Spleen (tissue), 11 donors: Measurements from ENCODE around the gene SH3RF3. TPM values are rescaled to one million over a fixed set of nuclear protein-coding genes. Genes with fewer than 3 reads are reported as not detected.

Experiments
- DNase-seq: peaks from one replicate; pipeline ENCODE4 v3.0.0-alpha.2; 2020
- H3K27ac ChIP-seq, 8 donors: fragments of 200-600 bp; sonication (generic) in 7 of 8; 1 replicate in 4 of 8; 2 replicates in 4 of 8; pipeline versions ENCODE4 v1.5.0 to v1.8.0; 2016 to 2021; ENCODE audit warnings: inconsistent platforms in 4 of 8, mild to moderate bottlenecking in 4 of 8, moderate library complexity in 1 of 8
- H3K27me3 ChIP-seq, 7 donors: fragments of 200-600 bp; sonication (generic) in 6 of 7; replicated peaks in 1 of 7; 1 replicate in 4 of 7; 2 replicates in 3 of 7; pipeline versions ENCODE4 v1.5.0 to v1.8.0; 2016 to 2021; ENCODE audit warnings: inconsistent platforms in 3 of 7, mild to moderate bottlenecking in 1 of 7
- H3K36me3 ChIP-seq, 6 donors: fragments of 200-600 bp; sonication (generic) in 5 of 6; 1 replicate in 4 of 6; 2 replicates in 2 of 6; pipeline versions ENCODE4 v1.5.0 to v1.8.0; 2016 to 2021; ENCODE audit warnings: inconsistent platforms in 2 of 6
- H3K4me1 ChIP-seq, 6 donors: fragments of 200-600 bp; sonication (generic) in 5 of 6; 1 replicate in 3 of 6; 2 replicates in 3 of 6; pipeline versions ENCODE4 v1.5.0 to v1.8.0; 2016 to 2021; ENCODE audit warnings: inconsistent platforms in 3 of 6
- H3K4me3 ChIP-seq, 8 donors: fragments of 200-600 bp; sonication (generic) in 7 of 8; 1 replicate in 4 of 8; 2 replicates in 4 of 8; pipeline versions ENCODE4 v1.5.0 to v1.8.0; 2016 to 2021; ENCODE audit warnings: inconsistent platforms in 4 of 8, mild to moderate bottlenecking in 4 of 8, moderate library complexity in 2 of 8
- H3K9me3 ChIP-seq, 8 donors: fragments of 200-600 bp; sonication (generic) in 7 of 8; 1 replicate in 4 of 8; 2 replicates in 4 of 8; pipeline versions ENCODE4 v1.5.0 to v1.8.0; 2016 to 2021; ENCODE audit warnings: inconsistent platforms in 4 of 8
- POLR2A ChIP-seq, 3 donors: fragments of 450-650 bp; IDR thresholded peaks; one replicate each; pipeline ENCODE4 v1.5.1; 2017; ENCODE audit warnings: antibody characterized with exemption in 3 of 3, mild to moderate bottlenecking in 1 of 3
- POLR2AphosphoS5 ChIP-seq, 3 donors: sonication (generic); formaldehyde crosslinking; IDR thresholded peaks; one replicate each; pipeline ENCODE4 v1.5.1; 2017; ENCODE audit warnings: antibody characterized with exemption in 3 of 3
- WGBS, 5 donors: extraction: QIAGEN DNeasy Blood & Tissue Kit in 3 of 5; methylation state at CpG; one replicate each; pipeline versions ENCODE4 v1.1.5 to v1.1.7; 2013 to 2018; 5-methylcytosine and 5-hydroxymethylcytosine counted together
- intact Hi-C: fragments of 100-400 bp; cut with DNase I; formaldehyde crosslinking; loops from one replicate; pipeline ENCODE4 v1.15.0; 2023; ENCODE audit warnings: low total_unique reads
- polyA plus RNA-seq, 3 donors: library from polyadenylated mRNA; stranded (reverse); fragments of 200-250 nt; gene quantifications; one replicate each; pipeline ENCODE4 v1.2.1, GENCODE V29; 2013
- total RNA-seq, 7 donors: library from RNA; depleted of rRNA in 3 of 7; stranded (reverse); fragments of >200 nt in 3 of 7; fragmentation: NEBNext Ultra II Directional in 4 of 7; extraction: Animal tissue kit (Norgen Biotek cat#: 25700) in 4 of 7; gene quantifications; one replicate each; pipeline versions ENCODE4 v1.1.0 to v1.2.1, GENCODE V29; 2016 to 2021
- TF ChIP-seq, protein P1 (sequence below), 11 experiments: fragments of 200-600 bp in 7 of 11; fragments of 450-650 bp in 4 of 11; sonication (generic) in 4 of 11; IDR thresholded peaks in 8 of 11; conservative IDR thresholded peaks in 3 of 11; 1 replicate in 7 of 11; 2 replicates in 4 of 11; pipeline versions ENCODE4 v1.4.0 to v1.8.0; 2016 to 2021; ENCODE audit warnings: antibody characterized with exemption in 11 of 11, inconsistent platforms in 4 of 11, mild to moderate bottlenecking in 1 of 11
- donor health status: healthy with polysubstance abuse.
- donor health status: DM: no; HTN: no; CAD: no; lungs with moderate emphysema.
- donor health status: DM: no; HTN: no; CAD: no.
- donor health status: Bipolar disorder and iron deficiency.
- donor health status: healthy.
- donor health status: DM: no; HTN: no; CAD: no.
- donor health status: DM: yes; HTN: yes; CAD: no.

SH3RF3 gene
- total and polyA plus RNA-seq, 10 donors: 1.3 to 7.6 (median 4.7) TPM

DNA sequence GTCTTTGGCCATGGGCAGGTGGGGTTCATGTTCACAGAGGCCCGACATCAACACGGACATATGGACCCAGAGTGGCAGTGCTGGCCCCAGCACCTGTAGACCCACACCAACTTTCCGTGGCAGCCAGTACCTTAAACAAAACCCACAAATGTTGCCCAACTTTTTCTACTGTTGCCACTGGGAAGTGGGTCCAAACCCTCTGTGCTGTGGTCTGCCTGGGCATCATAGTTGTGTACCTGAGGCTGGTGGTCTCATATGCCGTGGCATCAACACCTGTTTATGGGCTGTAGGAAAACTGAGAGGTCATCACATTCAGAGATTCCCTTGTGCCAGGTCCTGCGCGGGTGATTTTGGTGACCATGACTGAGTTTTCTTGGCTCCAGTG is 79.9 kb downstream of the SH3RF3 start:
- no peak overlapping the region for H3K4me3 ChIP-seq
- peaks cover 0 to 21% (median 0%) of the 10 kb centered on the region in 7 donors for H3K27me3 ChIP-seq
- WGBS, 5 donors: 63 to 100% (median 85%) methylated on average over 1 to 6 of the region's 6 CpGs
- H3K9me3 ChIP-seq: no peaks in the 10 kb centered on the region
- no peak overlapping the region for H3K27ac ChIP-seq
- H3K36me3 ChIP-seq: no peaks in the 10 kb centered on the region
- peaks cover 4 to 50% (median 19%) of the 10 kb centered on the region in 6 donors for H3K4me1 ChIP-seq
- TF ChIP-seq, protein P1, sequence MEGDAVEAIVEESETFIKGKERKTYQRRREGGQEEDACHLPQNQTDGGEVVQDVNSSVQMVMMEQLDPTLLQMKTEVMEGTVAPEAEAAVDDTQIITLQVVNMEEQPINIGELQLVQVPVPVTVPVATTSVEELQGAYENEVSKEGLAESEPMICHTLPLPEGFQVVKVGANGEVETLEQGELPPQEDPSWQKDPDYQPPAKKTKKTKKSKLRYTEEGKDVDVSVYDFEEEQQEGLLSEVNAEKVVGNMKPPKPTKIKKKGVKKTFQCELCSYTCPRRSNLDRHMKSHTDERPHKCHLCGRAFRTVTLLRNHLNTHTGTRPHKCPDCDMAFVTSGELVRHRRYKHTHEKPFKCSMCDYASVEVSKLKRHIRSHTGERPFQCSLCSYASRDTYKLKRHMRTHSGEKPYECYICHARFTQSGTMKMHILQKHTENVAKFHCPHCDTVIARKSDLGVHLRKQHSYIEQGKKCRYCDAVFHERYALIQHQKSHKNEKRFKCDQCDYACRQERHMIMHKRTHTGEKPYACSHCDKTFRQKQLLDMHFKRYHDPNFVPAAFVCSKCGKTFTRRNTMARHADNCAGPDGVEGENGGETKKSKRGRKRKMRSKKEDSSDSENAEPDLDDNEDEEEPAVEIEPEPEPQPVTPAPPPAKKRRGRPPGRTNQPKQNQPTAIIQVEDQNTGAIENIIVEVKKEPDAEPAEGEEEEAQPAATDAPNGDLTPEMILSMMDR (IDR thresholded peaks at IDR 0.05 in 8 of 11, conservative IDR thresholded peaks at IDR 0.05 in 3 of 11): no peak
- TF ChIP-seq POLR2AphosphoS5 (IDR thresholded peaks at IDR 0.05) (no peak), POLR2A (IDR thresholded peaks at IDR 0.05) (no peak)
- DNase-seq: no peak
- intact Hi-C loops: no loop called here

DNA sequence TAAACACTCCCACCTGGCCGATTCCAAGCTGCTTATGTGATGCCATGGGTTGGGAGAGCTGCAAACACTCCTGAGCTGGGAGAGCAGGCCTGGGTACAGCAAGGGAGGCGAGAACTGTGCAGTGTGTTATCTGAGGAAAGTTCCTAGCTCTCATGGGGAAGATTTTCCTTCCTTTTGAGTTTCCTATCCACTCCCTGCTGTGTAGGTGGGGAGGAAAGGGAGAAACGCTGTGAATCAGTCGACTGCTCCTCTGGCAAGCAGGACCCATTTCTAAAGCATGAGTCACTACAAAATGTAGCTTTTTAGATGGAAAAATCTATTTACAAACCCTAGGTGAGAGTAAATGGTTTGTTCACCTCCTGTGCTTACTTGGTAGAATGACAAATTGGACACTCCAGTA is 80.4 kb downstream of the SH3RF3 start:
- no peak overlapping the region for H3K4me3 ChIP-seq
- no peak for DNase-seq
- TF ChIP-seq POLR2AphosphoS5 (IDR thresholded peaks at IDR 0.05) (no peak), POLR2A (IDR thresholded peaks at IDR 0.05) (no peak)
- TF ChIP-seq, protein P1 (IDR thresholded peaks at IDR 0.05 in 8 of 11, conservative IDR thresholded peaks at IDR 0.05 in 3 of 11): no peak
- H3K4me1 ChIP-seq: peaks cover 8 to 55% (median 24%) of the 10 kb centered on the region in 6 donors
- intact Hi-C loops: no loop called here
- 58 to 87% (median 73%) methylated on average over 4 of the region's 4 CpGs for WGBS, 5 donors
- H3K9me3 ChIP-seq: no peaks in the 10 kb centered on the region
- H3K36me3 ChIP-seq: no peaks in the 10 kb centered on the region
- no peak overlapping the region for H3K27ac ChIP-seq
- H3K27me3 ChIP-seq: peaks cover 0 to 26% (median 0%) of the 10 kb centered on the region in 7 donors

DNA sequence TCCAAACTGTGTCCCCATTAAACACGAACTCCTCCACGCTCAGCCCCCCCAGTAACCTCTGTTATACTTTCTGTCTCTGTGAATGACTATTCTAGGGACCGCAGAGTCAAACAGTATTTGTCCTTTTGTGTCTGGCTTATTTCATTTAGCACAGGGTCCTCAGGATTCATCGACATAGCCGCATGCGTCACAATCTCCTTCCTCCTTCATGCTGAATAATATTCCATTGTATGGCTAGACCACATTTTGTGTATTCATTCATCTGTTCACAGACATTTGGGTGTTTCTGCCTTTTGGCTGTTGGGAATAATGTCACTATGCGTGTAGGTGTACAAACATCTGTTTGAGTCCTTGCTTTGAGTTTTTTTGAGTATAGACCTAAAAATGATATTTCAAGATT is 80.9 kb downstream of the SH3RF3 start:
- Histone ChIP-seq H3K9me3 (no peaks in the 10 kb centered on the region), H3K4me1 (peaks cover 14 to 60% (median 29%) of the 10 kb centered on the region in 6 donors), H3K4me3 (no peak overlapping the region), H3K27me3 (peaks cover 0 to 31% (median 0%) of the 10 kb centered on the region in 7 donors), H3K36me3 (no peaks in the 10 kb centered on the region), H3K27ac (no peak overlapping the region)
- no peak for DNase-seq
- TF ChIP-seq POLR2A (IDR thresholded peaks at IDR 0.05): no peak
- no peak for TF ChIP-seq POLR2AphosphoS5 (IDR thresholded peaks at IDR 0.05)
- TF ChIP-seq, protein P1 (IDR thresholded peaks at IDR 0.05 in 8 of 11, conservative IDR thresholded peaks at IDR 0.05 in 3 of 11): no peak
- intact Hi-C loops: no loop called here
- 86 to 94% (median 91%) methylated on average over 7 of the region's 7 CpGs for WGBS, 5 donors

DNA sequence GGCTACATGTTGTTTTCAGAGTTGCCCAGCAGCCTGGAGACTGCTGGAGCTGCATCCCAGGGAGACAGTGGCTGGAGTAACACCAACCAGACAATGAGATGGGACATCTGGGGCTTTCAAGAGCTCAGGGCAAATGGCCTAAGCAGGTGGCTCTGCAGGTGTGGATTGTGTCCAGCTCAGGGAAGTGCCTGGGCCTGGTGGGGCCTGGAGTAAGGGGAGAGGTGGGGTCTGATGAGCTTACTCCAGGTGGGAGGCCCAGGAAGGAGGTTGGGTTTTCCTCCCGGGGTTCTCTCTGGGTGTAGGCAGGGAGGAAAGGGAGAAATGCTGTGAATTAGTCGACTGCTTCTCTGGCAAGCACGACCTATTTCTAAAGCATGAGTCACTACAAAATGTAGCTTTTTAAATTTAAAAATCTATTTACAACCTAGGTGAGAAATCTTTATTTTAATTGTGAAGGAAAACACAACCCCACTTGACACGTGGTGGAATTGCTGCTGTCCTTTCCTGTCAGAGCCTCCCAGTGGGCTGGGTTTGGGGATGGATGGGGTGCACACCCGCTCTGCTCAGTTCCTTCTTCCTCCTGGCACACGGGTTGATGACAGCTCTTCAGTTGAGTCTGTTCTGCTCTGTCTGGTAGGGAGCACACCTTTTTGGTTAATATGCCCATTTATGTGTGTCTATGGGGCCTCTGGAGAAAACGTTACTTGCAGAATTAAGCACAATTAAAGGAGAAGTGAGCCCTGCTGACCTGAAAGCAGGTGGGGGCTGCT is 81.6 kb downstream of the SH3RF3 start:
- no peak overlapping the region for H3K27ac ChIP-seq
- DNase-seq: no peak
- no peaks in the 10 kb centered on the region for H3K36me3 ChIP-seq
- peaks cover 0 to 38% (median 0%) of the 10 kb centered on the region in 7 donors for H3K27me3 ChIP-seq
- 37 to 52% (median 39%) methylated on average over 7 of the region's 7 CpGs for WGBS, 5 donors
- no peak overlapping the region for H3K4me3 ChIP-seq
- intact Hi-C loops: no loop called here
- TF ChIP-seq POLR2AphosphoS5 (IDR thresholded peaks at IDR 0.05): no peak
- no peak for TF ChIP-seq POLR2A (IDR thresholded peaks at IDR 0.05)
- TF ChIP-seq, protein P1 (IDR thresholded peaks at IDR 0.05 in 8 of 11, conservative IDR thresholded peaks at IDR 0.05 in 3 of 11): no peak
- H3K4me1 ChIP-seq: peaks cover 15 to 67% (median 35%) of the 10 kb centered on the region in 6 donors
- H3K9me3 ChIP-seq: no peaks in the 10 kb centered on the region
